ENCODE data around the gene CABP7.

DNA sequence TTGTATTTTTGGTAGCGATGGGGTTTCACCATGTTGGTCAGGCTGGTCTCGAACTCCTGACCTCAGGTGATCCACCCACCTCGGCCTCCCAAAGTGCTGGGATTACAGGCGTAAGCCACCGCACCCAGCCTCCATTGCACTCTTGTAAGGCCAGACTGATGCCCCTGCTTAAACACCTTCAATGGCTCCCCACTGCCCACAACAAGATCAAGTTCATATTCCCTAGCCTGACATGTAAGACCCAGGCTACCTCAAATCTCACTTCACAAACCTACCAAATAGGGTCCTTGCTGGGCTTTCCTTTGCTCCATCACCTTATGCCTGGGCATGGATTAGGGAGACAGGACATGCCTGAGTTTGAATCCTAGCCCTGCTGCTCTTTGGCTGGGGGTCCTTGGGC lies 60.4 kb downstream of the CABP7 start:
- TF ChIP-seq CTCF (IDR thresholded peaks at IDR 0.05; ENCODE audit: extremely low read depth in 1 of 2, insufficient read depth in 1 of 2, low read depth in 1 of 2, low read length in 2 of 2) = no peak
- no peak for TF ChIP-seq MYC (IDR thresholded peaks at IDR 0.05; ENCODE audit: low read depth, low read length)
- no peak for TF ChIP-seq POLR2A (IDR thresholded peaks at IDR 0.05; ENCODE audit: low read depth, low read length)
- TF ChIP-seq GATA2 (IDR thresholded peaks at IDR 0.05; ENCODE audit: insufficient read depth, insufficient read length, low read depth, low read length) = no peak
- no peak for TF ChIP-seq JUN (IDR thresholded peaks at IDR 0.05; ENCODE audit: borderline replicate concordance, insufficient read depth, insufficient read length, low read depth)
- TF ChIP-seq POLR2AphosphoS5 (IDR thresholded peaks at IDR 0.05; ENCODE audit: insufficient read depth, low read depth, low read length) = no peak

Measured in endothelial cell of umbilical vein (primary cell).